ENCODE results near the gene MCM9.

GRCh38 chr6:118789419-118789818 is 145.5 kb downstream of the MCM9 start:
- TF ChIP-seq ZNF2 (tag by site-specific recombination; IDR thresholded peaks at IDR 0.05) (no peak), CTCF (tag by site-specific recombination; IDR thresholded peaks at IDR 0.05) (no peak), ZNF274 (IDR thresholded peaks at IDR 0.05; ENCODE audit: low read length) (no peak), ZNF274 (tag by site-specific recombination; IDR thresholded peaks at IDR 0.05; ENCODE audit: borderline replicate concordance) (no peak)
